ENCODE data around the gene ZNF354B. TPM values are rescaled to one million over a fixed set of nuclear protein-coding genes. Genes with fewer than 3 reads are reported as not detected.
A peak's percentile ranks its signal among the peaks of the same experiment; 100 is the strongest.

The ZNF354B gene
- total and polyA plus RNA-seq, 2 of the 13 experiments (the other 11 are each of a cell fraction or from before 2014, with no cell fraction given): 7.8 to 10.3 TPM

GRCh38 chr5:178895615-178896571 lies 36.1 kb downstream of the ZNF354B start, which contains the start of gene ZFP2 (continued):
- TF ChIP-seq, protein P1, sequence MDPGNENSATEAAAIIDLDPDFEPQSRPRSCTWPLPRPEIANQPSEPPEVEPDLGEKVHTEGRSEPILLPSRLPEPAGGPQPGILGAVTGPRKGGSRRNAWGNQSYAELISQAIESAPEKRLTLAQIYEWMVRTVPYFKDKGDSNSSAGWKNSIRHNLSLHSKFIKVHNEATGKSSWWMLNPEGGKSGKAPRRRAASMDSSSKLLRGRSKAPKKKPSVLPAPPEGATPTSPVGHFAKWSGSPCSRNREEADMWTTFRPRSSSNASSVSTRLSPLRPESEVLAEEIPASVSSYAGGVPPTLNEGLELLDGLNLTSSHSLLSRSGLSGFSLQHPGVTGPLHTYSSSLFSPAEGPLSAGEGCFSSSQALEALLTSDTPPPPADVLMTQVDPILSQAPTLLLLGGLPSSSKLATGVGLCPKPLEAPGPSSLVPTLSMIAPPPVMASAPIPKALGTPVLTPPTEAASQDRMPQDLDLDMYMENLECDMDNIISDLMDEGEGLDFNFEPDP (CRISPR knock-in tag; conservative IDR thresholded peaks at IDR 0.05): no peak
- TF ChIP-seq NFRKB (IDR thresholded peaks at IDR 0.05): no peak
- no peak for TF ChIP-seq JARID2 (CRISPR knock-in tag; IDR thresholded peaks at IDR 0.05; ENCODE audit: insufficient replicate concordance)
- peak; percentile 43; the same call in 1 of the 2 replicates for TF ChIP-seq ZNF773 (CRISPR knock-in tag; IDR thresholded peaks at IDR 0.05; ENCODE audit: borderline replicate concordance)
- TF ChIP-seq, protein P2, sequence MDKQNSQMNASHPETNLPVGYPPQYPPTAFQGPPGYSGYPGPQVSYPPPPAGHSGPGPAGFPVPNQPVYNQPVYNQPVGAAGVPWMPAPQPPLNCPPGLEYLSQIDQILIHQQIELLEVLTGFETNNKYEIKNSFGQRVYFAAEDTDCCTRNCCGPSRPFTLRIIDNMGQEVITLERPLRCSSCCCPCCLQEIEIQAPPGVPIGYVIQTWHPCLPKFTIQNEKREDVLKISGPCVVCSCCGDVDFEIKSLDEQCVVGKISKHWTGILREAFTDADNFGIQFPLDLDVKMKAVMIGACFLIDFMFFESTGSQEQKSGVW (CRISPR knock-in tag; IDR thresholded peaks at IDR 0.05; ENCODE audit: borderline replicate concordance): no peak
- TF ChIP-seq ZNF274 (CRISPR knock-in tag; IDR thresholded peaks at IDR 0.05): 0 out of 2 replicates have a peak, but pooled peaks have one; percentile 69
- no peak for TF ChIP-seq GABPA (IDR thresholded peaks at IDR 0.05; ENCODE audit: low read depth, low read length)
- TF ChIP-seq GABPA (CRISPR knock-in tag; IDR thresholded peaks at IDR 0.05; ENCODE audit: low read depth): no peak
- TF ChIP-seq TFDP1 (CRISPR knock-in tag; IDR thresholded peaks at IDR 0.05; ENCODE audit: borderline replicate concordance): peak; percentile 28; the same call in 1 of the 2 replicates
- TF ChIP-seq SIN3B (IDR thresholded peaks at IDR 0.05; ENCODE audit: low read length): no peak
- peak; percentile 8; the same call in 1 of the 2 replicates for TF ChIP-seq ARID5B (CRISPR knock-in tag; IDR thresholded peaks at IDR 0.05)
- TF ChIP-seq, protein P3, sequence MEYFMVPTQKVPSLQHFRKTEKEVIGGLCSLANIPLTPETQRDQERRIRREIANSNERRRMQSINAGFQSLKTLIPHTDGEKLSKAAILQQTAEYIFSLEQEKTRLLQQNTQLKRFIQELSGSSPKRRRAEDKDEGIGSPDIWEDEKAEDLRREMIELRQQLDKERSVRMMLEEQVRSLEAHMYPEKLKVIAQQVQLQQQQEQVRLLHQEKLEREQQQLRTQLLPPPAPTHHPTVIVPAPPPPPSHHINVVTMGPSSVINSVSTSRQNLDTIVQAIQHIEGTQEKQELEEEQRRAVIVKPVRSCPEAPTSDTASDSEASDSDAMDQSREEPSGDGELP (IDR thresholded peaks at IDR 0.05; ENCODE audit: borderline replicate concordance, low read depth): peak; percentile 59; the same call in 1 of the 2 replicates
- TF ChIP-seq, protein P4, sequence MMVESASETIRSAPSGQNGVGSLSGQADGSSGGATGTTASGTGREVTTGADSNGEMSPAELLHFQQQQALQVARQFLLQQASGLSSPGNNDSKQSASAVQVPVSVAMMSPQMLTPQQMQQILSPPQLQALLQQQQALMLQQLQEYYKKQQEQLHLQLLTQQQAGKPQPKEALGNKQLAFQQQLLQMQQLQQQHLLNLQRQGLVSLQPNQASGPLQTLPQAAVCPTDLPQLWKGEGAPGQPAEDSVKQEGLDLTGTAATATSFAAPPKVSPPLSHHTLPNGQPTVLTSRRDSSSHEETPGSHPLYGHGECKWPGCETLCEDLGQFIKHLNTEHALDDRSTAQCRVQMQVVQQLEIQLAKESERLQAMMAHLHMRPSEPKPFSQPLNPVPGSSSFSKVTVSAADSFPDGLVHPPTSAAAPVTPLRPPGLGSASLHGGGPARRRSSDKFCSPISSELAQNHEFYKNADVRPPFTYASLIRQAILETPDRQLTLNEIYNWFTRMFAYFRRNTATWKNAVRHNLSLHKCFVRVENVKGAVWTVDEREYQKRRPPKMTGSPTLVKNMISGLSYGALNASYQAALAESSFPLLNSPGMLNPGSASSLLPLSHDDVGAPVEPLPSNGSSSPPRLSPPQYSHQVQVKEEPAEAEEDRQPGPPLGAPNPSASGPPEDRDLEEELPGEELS (CRISPR knock-in tag; IDR thresholded peaks at IDR 0.05): no peak; the same call in 1 of the 2 replicates
- TF ChIP-seq, protein P5, sequence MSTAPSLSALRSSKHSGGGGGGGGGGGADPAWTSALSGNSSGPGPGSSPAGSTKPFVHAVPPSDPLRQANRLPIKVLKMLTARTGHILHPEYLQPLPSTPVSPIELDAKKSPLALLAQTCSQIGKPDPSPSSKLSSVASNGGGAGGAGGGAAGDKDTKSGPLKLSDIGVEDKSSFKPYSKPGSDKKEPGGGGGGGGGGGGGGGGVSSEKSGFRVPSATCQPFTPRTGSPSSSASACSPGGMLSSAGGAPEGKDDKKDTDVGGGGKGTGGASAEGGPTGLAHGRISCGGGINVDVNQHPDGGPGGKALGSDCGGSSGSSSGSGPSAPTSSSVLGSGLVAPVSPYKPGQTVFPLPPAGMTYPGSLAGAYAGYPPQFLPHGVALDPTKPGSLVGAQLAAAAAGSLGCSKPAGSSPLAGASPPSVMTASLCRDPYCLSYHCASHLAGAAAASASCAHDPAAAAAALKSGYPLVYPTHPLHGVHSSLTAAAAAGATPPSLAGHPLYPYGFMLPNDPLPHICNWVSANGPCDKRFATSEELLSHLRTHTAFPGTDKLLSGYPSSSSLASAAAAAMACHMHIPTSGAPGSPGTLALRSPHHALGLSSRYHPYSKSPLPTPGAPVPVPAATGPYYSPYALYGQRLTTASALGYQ (CRISPR knock-in tag; IDR thresholded peaks at IDR 0.05): no peak
- TF ChIP-seq CREB1 (IDR thresholded peaks at IDR 0.05): no peak
- TF ChIP-seq CREB1 (CRISPR knock-in tag; IDR thresholded peaks at IDR 0.05): no peak

All from HepG2 (cell line).